Mesenchymal stem cell (in vitro differentiated cells and primary cell): ENCODE measurements around the gene TMSB4Y.

Experiments
- DNase-seq: peaks from one replicate; pipeline ENCODE4 v3.0.0-alpha.2; 2013
- H2AFZ ChIP-seq: one replicate; pipeline ENCODE4 v1.6.1; 2013; ENCODE audit warnings: low read depth, mild to moderate bottlenecking, control low read depth, inconsistent platforms, low read length, moderate library complexity
- H2AK5ac ChIP-seq: 2 replicates; pipeline ENCODE4 v1.6.1; 2013; ENCODE audit warnings: low read length, moderate library complexity, mild to moderate bottlenecking, inconsistent platforms; ENCODE audit not compliant: severe bottlenecking
- H2BK120ac ChIP-seq: one replicate; pipeline ENCODE4 v1.6.1; 2013; ENCODE audit warnings: low read depth, mild to moderate bottlenecking, inconsistent platforms, low read length, moderate library complexity
- H2BK12ac ChIP-seq, 2 experiments: one replicate each; pipeline ENCODE4 v1.6.1; 2013; ENCODE audit warnings: inconsistent platforms in 2 of 2, low read length in 2 of 2, mild to moderate bottlenecking in 2 of 2, moderate library complexity in 2 of 2, control low read depth in 1 of 2
- H2BK15ac ChIP-seq: one replicate; pipeline ENCODE4 v1.6.1; 2013; ENCODE audit warnings: mild to moderate bottlenecking, low read depth, inconsistent platforms; ENCODE audit not compliant: poor library complexity, severe bottlenecking
- H2BK5ac ChIP-seq: 2 replicates; pipeline ENCODE4 v1.6.1; 2013; ENCODE audit warnings: low read depth, mild to moderate bottlenecking, low read length, control low read depth, inconsistent platforms; ENCODE audit not compliant: poor library complexity, severe bottlenecking
- H3K14ac ChIP-seq, 2 experiments: one replicate each; pipeline ENCODE4 v1.6.1; 2013; ENCODE audit warnings: inconsistent platforms in 2 of 2, low read length in 2 of 2, control low read depth in 1 of 2, mild to moderate bottlenecking in 1 of 2, moderate library complexity in 1 of 2
- H3K18ac ChIP-seq, 2 experiments: one replicate each; pipeline ENCODE4 v1.6.1; 2013; ENCODE audit warnings: inconsistent platforms in 2 of 2, low read length in 2 of 2, control low read depth in 1 of 2, low read depth in 1 of 2, mild to moderate bottlenecking in 1 of 2
- H3K23ac ChIP-seq, 2 experiments: one replicate each; pipeline ENCODE4 v1.6.1; 2013; ENCODE audit warnings: inconsistent platforms in 2 of 2, low read length in 2 of 2, mild to moderate bottlenecking in 2 of 2, moderate library complexity in 2 of 2, control low read depth in 1 of 2
- H3K27ac ChIP-seq: 2 replicates; pipeline ENCODE4 v1.5.1; 2013; ENCODE audit warnings: mild to moderate bottlenecking, moderate library complexity, low read length, control low read depth, inconsistent platforms; ENCODE audit not compliant: poor library complexity, severe bottlenecking
- H3K27me3 ChIP-seq, 2 experiments: 2 replicates each; pipeline versions ENCODE4 v1.6.1 to v1.7.0; 2013; ENCODE audit warnings: low read length in 2 of 2, mild to moderate bottlenecking in 2 of 2, moderate library complexity in 2 of 2, control low read depth in 1 of 2, inconsistent platforms in 1 of 2; ENCODE audit not compliant: control insufficient read depth in 1 of 2, insufficient read depth in 1 of 2
- H3K36me3 ChIP-seq, 2 experiments: 2 replicates each; pipeline versions ENCODE4 v1.6.1 to v1.7.0; 2013; ENCODE audit warnings: low read length in 2 of 2, control low read depth in 1 of 2, inconsistent platforms in 1 of 2, low read depth in 1 of 2, mild to moderate bottlenecking in 1 of 2; ENCODE audit not compliant: insufficient read depth in 2 of 2, control insufficient read depth in 1 of 2
- H3K4ac ChIP-seq, 2 experiments: one replicate each; pipeline ENCODE4 v1.6.1; 2013; ENCODE audit warnings: inconsistent platforms in 2 of 2, low read length in 2 of 2, mild to moderate bottlenecking in 2 of 2, moderate library complexity in 2 of 2, control low read depth in 1 of 2, low read depth in 1 of 2
- H3K4me1 ChIP-seq: 2 replicates; pipeline ENCODE4 v1.6.1; 2013; ENCODE audit warnings: low read depth, low read length, control low read depth; ENCODE audit not compliant: control insufficient read depth, insufficient read depth
- H3K4me2 ChIP-seq: 2 replicates; pipeline ENCODE4 v1.6.1; 2013; ENCODE audit warnings: low read length, mild to moderate bottlenecking, inconsistent platforms; ENCODE audit not compliant: poor library complexity, severe bottlenecking
- H3K4me3 ChIP-seq, 2 experiments: 2 replicates each; pipeline versions ENCODE4 v1.5.1 to v1.7.0; 2013; ENCODE audit warnings: low read length in 2 of 2, mild to moderate bottlenecking in 2 of 2, control low read depth in 1 of 2, low read depth in 1 of 2; ENCODE audit not compliant: insufficient read depth in 1 of 2
- H3K79me1 ChIP-seq: replicated peaks from 2 replicates; pipeline ENCODE4 v1.6.1; 2013; ENCODE audit warnings: mild to moderate bottlenecking, control low read depth, low read length, inconsistent platforms; ENCODE audit not compliant: poor library complexity, severe bottlenecking
- H3K9ac ChIP-seq: 2 replicates; pipeline ENCODE4 v1.7.0; 2013; ENCODE audit warnings: mild to moderate bottlenecking, low read length, moderate library complexity
- H3K9me3 ChIP-seq: 2 replicates; pipeline ENCODE4 v1.7.0; 2013; ENCODE audit warnings: mild to moderate bottlenecking, low read length; ENCODE audit not compliant: control insufficient read depth
- H4K8ac ChIP-seq: one replicate; pipeline ENCODE4 v1.6.1; 2013; ENCODE audit warnings: inconsistent platforms, mild to moderate bottlenecking, low read length, moderate library complexity
- H4K91ac ChIP-seq: one replicate; pipeline ENCODE4 v1.6.1; 2013; ENCODE audit warnings: mild to moderate bottlenecking, low read length, inconsistent platforms
- WGBS: methylation state at CpG from one replicate; pipeline ENCODE4 v1.1.7; 2013; ENCODE audit warnings: mixed read lengths; 5-methylcytosine and 5-hydroxymethylcytosine counted together

Gene TMSB4Y

DNA sequence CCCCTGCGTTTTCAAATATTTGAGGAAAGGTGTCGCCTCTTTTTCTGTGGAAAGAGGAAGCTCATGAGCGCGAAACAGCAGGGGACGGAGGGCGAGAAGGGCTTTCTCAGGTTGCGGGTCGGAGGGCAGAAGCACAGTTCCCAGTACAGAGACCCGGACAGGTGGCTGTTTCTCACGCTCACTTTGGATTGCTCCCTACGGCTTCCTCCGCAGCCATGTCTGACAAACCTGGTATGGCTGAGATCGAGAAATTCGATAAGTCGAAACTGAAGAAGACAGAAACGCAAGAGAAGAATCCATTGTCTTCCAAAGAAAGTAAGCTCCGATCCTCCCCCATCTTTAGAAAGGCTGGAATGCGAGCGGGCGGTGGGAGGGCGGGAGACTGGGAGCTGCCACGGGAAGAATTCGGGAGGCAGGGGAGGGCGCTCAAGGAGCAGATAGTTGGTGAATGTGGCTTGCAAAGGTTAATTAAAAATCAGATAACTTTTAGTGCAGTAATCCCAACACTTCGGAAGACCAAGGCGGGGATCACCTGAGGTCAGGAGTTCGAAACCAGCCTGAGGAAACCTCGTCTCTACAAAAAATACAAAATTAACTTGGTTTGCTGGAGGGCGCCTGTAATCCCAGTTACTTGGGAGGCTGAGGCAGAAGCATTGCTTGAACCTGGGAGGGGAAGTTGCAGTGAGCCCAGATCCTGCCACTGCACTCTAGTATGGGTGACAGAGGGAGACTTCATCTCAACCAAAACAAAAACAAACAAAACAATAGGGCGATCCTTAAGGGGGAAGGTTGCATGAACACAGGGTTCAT, 627 bp downstream of the TMSB4Y start:
- H3K9ac ChIP-seq = no peak overlapping the region
- H4K8ac ChIP-seq = peak overlapping the region; percentile 72
- H3K4me3 ChIP-seq = peak overlapping the region in 1 of 2 experiments; percentile 50
- no peak overlapping the region for H2BK120ac ChIP-seq
- H3K79me1 ChIP-seq = peaks cover 1% of the 10 kb centered on the region
- peak overlapping the region; percentile 84 for H3K27ac ChIP-seq
- peak overlapping the region; percentile 74 for H3K4me2 ChIP-seq
- no peak overlapping the region for H4K91ac ChIP-seq
- H3K23ac ChIP-seq = no peak overlapping the region
- H3K4me1 ChIP-seq = peaks cover 1% of the 10 kb centered on the region
- H3K36me3 ChIP-seq = no peaks in the 10 kb centered on the region
- DNase-seq = peak; percentile 27
- H3K9me3 ChIP-seq = no peaks in the 10 kb centered on the region
- H2BK15ac ChIP-seq = no peak overlapping the region
- peak overlapping the region; percentile 42 for H2AFZ ChIP-seq
- no peaks in the 10 kb centered on the region for H3K27me3 ChIP-seq
- no peak overlapping the region for H3K4ac ChIP-seq
- peak overlapping the region in 1 of 2 experiments; percentile 48 for H3K18ac ChIP-seq
- no peak overlapping the region for H3K14ac ChIP-seq
- H2BK12ac ChIP-seq = no peak overlapping the region
- no peak overlapping the region for H2AK5ac ChIP-seq
- H2BK5ac ChIP-seq = no peak overlapping the region
- WGBS = 0% methylated on average over 7 of the region's 30 CpGs

DNA sequence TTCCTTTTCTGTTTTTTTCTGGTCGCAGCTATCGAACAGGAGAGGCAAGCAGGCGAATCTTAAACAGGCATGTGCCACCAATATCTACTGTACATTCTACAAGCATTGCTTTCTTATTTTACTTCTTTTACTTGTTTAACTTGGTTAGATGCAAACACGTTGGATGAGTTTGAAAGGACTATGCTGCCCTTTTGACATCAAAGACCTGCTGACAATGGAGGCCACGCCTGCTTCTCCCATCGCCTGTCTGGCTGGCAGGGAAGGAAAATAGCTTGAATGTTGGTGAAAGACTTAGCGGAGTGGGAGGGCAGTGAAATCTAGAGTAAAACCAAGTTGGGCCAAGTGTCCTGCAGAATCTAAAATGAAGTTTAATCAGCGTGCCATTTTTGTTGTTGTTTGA, 1.5 kb downstream of the TMSB4Y start:
- no peak overlapping the region for H2BK15ac ChIP-seq
- H3K4me2 ChIP-seq = peak overlapping the region; percentile 56
- peak overlapping the region; percentile 63 for H2AFZ ChIP-seq
- 15% methylated on average over 6 of the region's 8 CpGs for WGBS
- H3K4me3 ChIP-seq = no peak overlapping the region
- H2BK12ac ChIP-seq = no peak overlapping the region
- no peak overlapping the region for H4K8ac ChIP-seq
- no peak overlapping the region for H2AK5ac ChIP-seq
- no peak overlapping the region for H3K27ac ChIP-seq
- DNase-seq = peak; percentile 1
- no peak overlapping the region for H2BK120ac ChIP-seq
- no peaks in the 10 kb centered on the region for H3K36me3 ChIP-seq
- no peaks in the 10 kb centered on the region for H3K9me3 ChIP-seq
- peaks cover 1% of the 10 kb centered on the region for H3K4me1 ChIP-seq
- no peak overlapping the region for H3K14ac ChIP-seq
- H3K9ac ChIP-seq = no peak overlapping the region
- H3K18ac ChIP-seq = no peak overlapping the region
- H3K79me1 ChIP-seq = peaks cover 1% of the 10 kb centered on the region
- H3K23ac ChIP-seq = no peak overlapping the region
- no peak overlapping the region for H3K4ac ChIP-seq
- H2BK5ac ChIP-seq = no peak overlapping the region
- H3K27me3 ChIP-seq = no peaks in the 10 kb centered on the region
- no peak overlapping the region for H4K91ac ChIP-seq

DNA sequence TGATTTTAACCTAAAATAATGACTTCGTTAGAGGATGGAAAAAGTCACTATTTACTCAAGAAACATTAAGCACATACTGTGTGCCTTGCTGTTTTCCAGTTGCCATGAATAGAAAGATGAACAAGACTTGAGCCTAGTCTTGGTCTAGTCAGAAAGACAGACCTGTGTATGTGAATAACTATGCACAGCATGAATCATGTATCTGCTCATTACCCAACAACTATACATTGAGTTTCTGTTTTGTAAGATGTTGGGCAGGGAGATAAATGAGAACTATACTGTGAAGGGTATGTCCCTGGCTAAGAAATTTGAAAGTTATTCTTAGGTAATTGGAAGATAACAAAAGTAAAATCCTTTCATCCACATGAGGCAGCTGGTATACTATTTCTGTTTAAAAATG, 4.3 kb downstream of the TMSB4Y start:
- Histone ChIP-seq H4K8ac (no peak overlapping the region), H3K4me2 (no peak overlapping the region), H3K14ac (no peak overlapping the region), H2AFZ (no peak overlapping the region), H3K18ac (no peak overlapping the region), H3K79me1 (peaks cover 1% of the 10 kb centered on the region), H3K36me3 (no peaks in the 10 kb centered on the region), H3K9ac (no peak overlapping the region), H3K4me3 (no peak overlapping the region), H2BK15ac (no peak overlapping the region), H3K9me3 (no peaks in the 10 kb centered on the region), H2BK120ac (no peak overlapping the region), H2BK5ac (no peak overlapping the region), H3K27ac (no peak overlapping the region), H3K27me3 (no peaks in the 10 kb centered on the region), H2BK12ac (no peak overlapping the region), H2AK5ac (no peak overlapping the region), H3K4ac (no peak overlapping the region), H3K4me1 (peaks cover 1% of the 10 kb centered on the region), H4K91ac (no peak overlapping the region), H3K23ac (no peak overlapping the region)
- no peak for DNase-seq
- WGBS = no CpG with 5 or more reads among the region's 1 CpG

DNA sequence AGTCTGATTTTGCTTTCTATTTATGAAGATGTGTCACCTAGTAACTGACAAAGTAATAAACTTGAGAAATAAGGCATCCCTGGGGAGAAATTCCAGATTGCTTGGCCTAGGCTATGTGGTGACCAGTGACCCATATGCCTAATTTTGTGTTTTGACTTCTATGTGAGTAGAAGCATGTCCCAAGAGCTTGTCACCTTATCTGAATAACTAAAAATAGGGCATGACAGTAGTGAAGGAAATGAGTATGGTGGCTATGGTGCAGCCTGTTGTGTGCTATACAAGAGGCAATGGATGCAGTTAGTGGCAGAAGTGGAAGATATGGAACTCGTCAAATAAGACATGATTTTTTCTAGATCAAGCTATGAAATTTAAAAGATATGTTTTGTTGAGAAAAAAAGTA, 15.3 kb downstream of the TMSB4Y start:
- Histone ChIP-seq H3K4me1 (no peaks in the 10 kb centered on the region), H3K4me2 (no peak overlapping the region)
- no peak for DNase-seq

More for the DNA sequence above, 15.3 kb downstream of the TMSB4Y start:
- WGBS = 100% methylated on average over 1 of the region's 1 CpG
- no peak overlapping the region for H2BK15ac ChIP-seq
- no peak overlapping the region for H2BK5ac ChIP-seq
- H3K9ac ChIP-seq = no peak overlapping the region
- no peak overlapping the region for H3K14ac ChIP-seq
- H2BK12ac ChIP-seq = no peak overlapping the region
- H3K9me3 ChIP-seq = no peaks in the 10 kb centered on the region
- H3K79me1 ChIP-seq = no peaks in the 10 kb centered on the region
- no peak overlapping the region for H3K18ac ChIP-seq
- no peak overlapping the region for H2AFZ ChIP-seq
- H3K27ac ChIP-seq = no peak overlapping the region
- H3K4me3 ChIP-seq = no peak overlapping the region
- H3K23ac ChIP-seq = no peak overlapping the region
- no peak overlapping the region for H3K4ac ChIP-seq
- no peaks in the 10 kb centered on the region for H3K27me3 ChIP-seq
- no peak overlapping the region for H2AK5ac ChIP-seq
- no peak overlapping the region for H2BK120ac ChIP-seq
- no peaks in the 10 kb centered on the region for H3K36me3 ChIP-seq
- H4K91ac ChIP-seq = no peak overlapping the region
- H4K8ac ChIP-seq = no peak overlapping the region
